IMR-90 (cell line): Measurements from ENCODE around the gene SLC24A3. TPM values are rescaled to one million over a fixed set of nuclear protein-coding genes. Genes with fewer than 3 reads are reported as not detected.

Source experiments
- ATAC-seq: fragments of 200-7000 bp; cut with Tn5 transposase; 2 replicates; pipeline ENCODE4 v1.9.1; 2020; ENCODE audit warnings: low read depth, mild to moderate bottlenecking, moderate library complexity
- BruUV-seq: library from RNA; stranded (reverse); fragments of 400-500 nt; replicated peaks from 2 replicates; lab custom pipeline; 2021; lab: Mats Ljungman, UMichigan
- CTCF ChIA-PET: fragments of 300-600 bp; formaldehyde crosslinking; extraction: SDS; loops from one replicate; lab custom pipeline; 2021; ENCODE audit warnings: antibody characterized with exemption; lab: Yijun Ruan, JAX
- POLR2A ChIA-PET: fragments of 300-600 bp; sonication (Branson Sonifier 250); formaldehyde crosslinking; loops from one replicate; lab custom pipeline; 2022; ENCODE audit warnings: antibody characterized with exemption; ENCODE audit not compliant: unreplicated experiment; lab: Charles Lee
- DNase-seq: peaks from one replicate; pipeline ENCODE4 v3.0.0; 2013
- H2AFZ ChIP-seq: replicated peaks from 2 replicates; pipeline ENCODE3; 2013; ENCODE audit warnings: low read length, mild to moderate bottlenecking; ENCODE audit not compliant: poor library complexity
- H2AK5ac ChIP-seq: 2 replicates; pipeline ENCODE4 v1.6.1; 2013; ENCODE audit warnings: low read depth, low read length, inconsistent platforms
- H2AK9ac ChIP-seq: replicated peaks from 2 replicates; pipeline ENCODE3; 2013; ENCODE audit warnings: mild to moderate bottlenecking, low read depth, low read length, moderate library complexity; ENCODE audit not compliant: poor library complexity
- H2BK120ac ChIP-seq: 2 replicates; pipeline ENCODE4 v1.6.1; 2013; ENCODE audit warnings: low read depth, low read length, inconsistent platforms
- H2BK15ac ChIP-seq: 3 replicates; pipeline ENCODE4 v1.6.1; 2013; ENCODE audit warnings: low read depth, low read length, inconsistent platforms
- H2BK20ac ChIP-seq: 2 replicates; pipeline ENCODE4 v1.6.1; 2013; ENCODE audit warnings: low read depth, mild to moderate bottlenecking, inconsistent platforms, low read length, moderate library complexity
- H2BK5ac ChIP-seq: 2 replicates; pipeline ENCODE4 v1.6.1; 2013; ENCODE audit warnings: mild to moderate bottlenecking, low read depth, low read length, inconsistent platforms; ENCODE audit not compliant: poor library complexity, severe bottlenecking
- H3K14ac ChIP-seq: replicated peaks from 2 replicates; pipeline ENCODE4 v1.6.1; 2013; ENCODE audit warnings: low read depth, low read length, inconsistent platforms
- H3K18ac ChIP-seq: 2 replicates; pipeline ENCODE4 v1.6.1; 2013; ENCODE audit warnings: low read depth, low read length, control low read depth
- H3K23ac ChIP-seq: 2 replicates; pipeline ENCODE4 v1.6.1; 2013; ENCODE audit warnings: low read depth, low read length, inconsistent platforms
- H3K27ac ChIP-seq: 2 replicates; pipeline ENCODE4 v1.5.1; 2013; ENCODE audit warnings: mild to moderate bottlenecking, control low read depth, low read length; ENCODE audit not compliant: insufficient read depth
- H3K27me3 ChIP-seq: 2 replicates; pipeline ENCODE4 v1.6.1; 2013; ENCODE audit warnings: low read length; ENCODE audit not compliant: control insufficient read depth, insufficient read depth
- H3K36me3 ChIP-seq: 2 replicates; pipeline ENCODE4 v1.6.1; 2013; ENCODE audit warnings: low read length, mixed read lengths; ENCODE audit not compliant: control insufficient read depth, insufficient read depth
- H3K4ac ChIP-seq: 2 replicates; pipeline ENCODE4 v1.6.1; 2013; ENCODE audit warnings: low read depth, low read length, inconsistent platforms
- H3K4me1 ChIP-seq: 2 replicates; pipeline ENCODE4 v1.6.1; 2013; ENCODE audit warnings: low read length, mixed read lengths; ENCODE audit not compliant: control insufficient read depth, insufficient read depth
- H3K4me2 ChIP-seq: 2 replicates; pipeline ENCODE4 v1.6.1; 2013; ENCODE audit warnings: low read depth, mild to moderate bottlenecking, control low read depth, low read length, moderate library complexity
- H3K4me3 ChIP-seq: 2 replicates; pipeline ENCODE4 v1.5.1; 2013; ENCODE audit warnings: low read depth, mild to moderate bottlenecking, control low read depth, low read length, moderate library complexity; ENCODE audit not compliant: insufficient read depth
- H3K56ac ChIP-seq: 2 replicates; pipeline ENCODE4 v1.6.1; 2013; ENCODE audit warnings: low read length, inconsistent platforms; ENCODE audit not compliant: insufficient read depth; ENCODE audit errors: extremely low read depth
- H3K79me1 ChIP-seq, 2 experiments: 2 replicates each; pipeline ENCODE4 v1.6.1; 2013; ENCODE audit warnings: low read length in 2 of 2, inconsistent platforms in 1 of 2, low read depth in 1 of 2
- H3K9ac ChIP-seq: 2 replicates; pipeline ENCODE4 v1.6.1; 2013; ENCODE audit warnings: low read depth, low read length, control low read depth
- H3K9me1 ChIP-seq: 2 replicates; pipeline ENCODE4 v1.6.1; 2013; ENCODE audit warnings: low read length, inconsistent platforms; ENCODE audit not compliant: insufficient read depth
- H3K9me3 ChIP-seq: 2 replicates; pipeline ENCODE4 v1.6.1; 2013; ENCODE audit warnings: low read length; ENCODE audit not compliant: control insufficient read depth, insufficient read depth
- H4K20me1 ChIP-seq: 2 replicates; pipeline ENCODE4 v1.6.1; 2013; ENCODE audit warnings: low read length, inconsistent platforms; ENCODE audit not compliant: insufficient read depth
- H4K5ac ChIP-seq: 2 replicates; pipeline ENCODE4 v1.6.1; 2013; ENCODE audit warnings: mild to moderate bottlenecking, low read depth, low read length, control low read depth
- H4K8ac ChIP-seq, 2 experiments: 2 replicates each; pipeline ENCODE4 v1.6.1; 2013; ENCODE audit warnings: low read depth in 2 of 2, low read length in 2 of 2, control low read depth in 1 of 2, inconsistent platforms in 1 of 2
- H4K91ac ChIP-seq: 2 replicates; pipeline ENCODE4 v1.6.1; 2013; ENCODE audit warnings: low read depth, low read length, inconsistent platforms; ENCODE audit not compliant: insufficient read depth
- CEBPB ChIP-seq: IDR thresholded peaks from 2 replicates; pipeline ENCODE4 v1.6.1; 2012; ENCODE audit warnings: low read depth, low read length, improper control_type of control experiment
- CHD1 ChIP-seq: IDR thresholded peaks from 2 replicates; pipeline ENCODE4 v1.6.1; 2012; ENCODE audit warnings: low read depth, low read length, improper control_type of control experiment
- CTCF ChIP-seq: conservative IDR thresholded peaks from 2 replicates; pipeline ENCODE4 v1.5.1; 2012; ENCODE audit warnings: mild to moderate bottlenecking, low read depth, low read length, improper control_type of control experiment
- FOS ChIP-seq: fragments of 150-350 bp; IDR thresholded peaks from 2 replicates; pipeline ENCODE4 v1.6.1; 2016; ENCODE audit warnings: low read depth, low read length
- MAFK ChIP-seq: IDR thresholded peaks from 2 replicates; pipeline ENCODE4 v1.6.1; 2012; ENCODE audit warnings: low read depth, low read length, improper control_type of control experiment
- NFE2L2 ChIP-seq: fragments of 150-350 bp; IDR thresholded peaks from 2 replicates; pipeline ENCODE4 v1.6.1; 2016; ENCODE audit warnings: low read depth, mild to moderate bottlenecking, low read length
- RAD21 ChIP-seq: IDR thresholded peaks from 2 replicates; pipeline ENCODE4 v1.6.1; 2012; ENCODE audit warnings: low read length, improper control_type of control experiment
- WGBS, 2 experiments: methylation state at CpG; one replicate each; pipeline versions ENCODE4 v1.1.5 to v1.1.7; 2013; ENCODE audit warnings: missing lambda C conversion rate in 2 of 2; ENCODE audit not compliant: insufficient read length in 1 of 2; ENCODE audit errors: extremely low coverage in 2 of 2; 5-methylcytosine and 5-hydroxymethylcytosine counted together
- dilution Hi-C: fragments of 300-500 bp; cut with HindIII; formaldehyde crosslinking; loops from one replicate; pipeline ENCODE4 v1.14.3; 2018; ENCODE audit warnings: low sequenced_read_pairs; ENCODE audit not compliant: unreplicated experiment
- in situ Hi-C: fragments of 300-500 bp; cut with MboI; formaldehyde crosslinking; loops from 3 replicates; pipeline ENCODE4 v1.14.3; 2019; ENCODE audit warnings: low sequenced_read_pairs, inconsistent platforms, mixed read lengths
- intact Hi-C: fragments of 100-400 bp; cut with micrococcal nuclease; formaldehyde crosslinking; loops from 2 replicates; pipeline ENCODE4 v1.10.0; 2022
- polyA plus RNA-seq, 3 experiments: library from polyadenylated mRNA; depleted of rRNA; stranded (reverse); fragments of >200 nt; gene quantifications; 2 replicates each; pipeline ENCODE4 v1.2.3, GENCODE V29; 2012; ENCODE audit warnings: low replicate concordance in 1 of 3
- total RNA-seq: library from RNA; depleted of rRNA; stranded (reverse); fragments of >200 nt; gene quantifications from 2 replicates; pipeline ENCODE4 v1.2.3, GENCODE V29; 2012

The SLC24A3 gene
- total and polyA plus RNA-seq, 2 of the 4 experiments (the other 2 are of a cell fraction) = not detected

GRCh38 chr20:19729672-19730071 lies 517.2 kb downstream of the SLC24A3 start:
- no peak for DNase-seq
- Histone ChIP-seq H3K23ac (no peak overlapping the region), H3K4ac (no peak overlapping the region), H3K14ac (no peak overlapping the region), H3K56ac (no peak overlapping the region), H4K91ac (no peak overlapping the region), H2BK5ac (no peak overlapping the region), H4K20me1 (no peaks in the 10 kb centered on the region), H3K9me1 (no peaks in the 10 kb centered on the region), H2AK5ac (no peak overlapping the region), H3K18ac (no peak overlapping the region), H2BK120ac (no peak overlapping the region), H3K9ac (no peak overlapping the region), H4K8ac (no peak overlapping the region), H3K4me1 (no peaks in the 10 kb centered on the region), H3K4me2 (no peak overlapping the region), H3K36me3 (no peaks in the 10 kb centered on the region), H2AFZ (no peak overlapping the region), H4K5ac (no peak overlapping the region), H3K4me3 (no peak overlapping the region), H3K79me1 (no peaks in the 10 kb centered on the region), H3K27me3 (no peaks in the 10 kb centered on the region), H3K9me3 (no peaks in the 10 kb centered on the region), H2AK9ac (no peak overlapping the region), H2BK15ac (no peak overlapping the region), H3K27ac (no peak overlapping the region), H2BK20ac (no peak overlapping the region)
- BruUV-seq = no TSS peak
- ChIA-PET CTCF (no interaction called here), POLR2A (no interaction called here)
- ATAC-seq = no peak
- in situ Hi-C loops = no loop called here
- 75% methylated on average over 2 of the region's 4 CpGs; no CpG with 5 or more reads in 1 of the 2 experiments for WGBS, 2 experiments
- TF ChIP-seq CTCF (no peak), CEBPB (no peak), CHD1 (no peak), RAD21 (no peak), NFE2L2 (no peak), MAFK (no peak), FOS (no peak)
- intact Hi-C loops = no loop called here
- dilution Hi-C loops = no loop called here
